ENCODE results near the gene SLC9A3. TPM values are rescaled to one million over a fixed set of nuclear protein-coding genes. Genes with fewer than 3 reads are reported as not detected.

SLC9A3 gene
- total RNA-seq, 1 experiment from 2014 or later, result 0.85 TPM

DNA sequence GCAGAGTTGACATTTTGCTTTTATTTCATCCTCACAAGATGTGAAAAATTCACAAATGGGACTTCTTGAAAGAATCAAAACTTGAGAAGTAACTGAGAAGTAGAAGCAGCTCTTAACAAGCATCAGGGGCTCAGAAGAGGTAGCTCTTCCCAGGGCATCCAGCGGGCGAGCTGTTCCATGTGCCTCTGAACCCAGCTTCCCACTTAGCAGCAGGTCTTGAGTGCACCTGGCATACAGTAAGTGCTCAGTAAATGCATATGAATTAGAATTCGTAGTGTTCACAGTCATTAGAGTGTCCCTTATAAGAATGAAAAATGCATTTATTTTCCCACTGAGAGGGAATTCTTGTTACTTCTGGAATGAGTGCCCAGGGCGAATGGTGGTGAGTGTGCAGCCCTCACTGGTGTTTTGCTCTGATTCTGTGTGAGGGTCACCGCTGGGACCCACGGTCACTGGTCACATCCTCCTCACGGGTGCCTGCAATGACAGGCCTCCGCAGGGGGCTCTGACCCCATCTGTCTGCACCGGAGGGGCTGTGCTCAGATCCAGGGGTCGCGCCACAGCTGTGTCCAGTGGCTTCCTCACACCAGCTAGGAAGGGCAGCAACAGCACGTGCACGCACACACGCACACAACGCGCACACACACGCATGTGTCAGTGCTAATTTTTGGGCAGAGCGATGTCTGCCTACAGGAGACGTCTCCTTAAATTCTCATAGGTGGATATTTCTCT is 54.3 kb downstream of the SLC9A3 start:
- Histone ChIP-seq H3T11ph (ENCODE audit: low read length) (no peak overlapping the region), H4K5ac (ENCODE audit: insufficient read length, low read depth, low read length) (no peak overlapping the region), H2BK5ac (ENCODE audit: insufficient read length, low read length) (no peak overlapping the region), H3K14ac (ENCODE audit: insufficient read depth, low read length) (no peak overlapping the region; the same call in 1 of the 2 replicates), H3K56ac (ENCODE audit: insufficient read length, low read depth, low read length) (no peak overlapping the region), H2AK5ac (ENCODE audit: insufficient read length, low read length) (no peak overlapping the region), H3K79me1 (ENCODE audit: insufficient read depth, low read depth, low read length, poor library complexity, severe bottlenecking) (no peaks in the 10 kb centered on the region), H3K4ac (ENCODE audit: low read depth, low read length) (no peak overlapping the region), H2BK12ac (ENCODE audit: insufficient read length, low read depth, low read length) (no peak overlapping the region), H3K23ac (ENCODE audit: insufficient read length, low read depth, low read length) (no peak overlapping the region), H3K9me3 (ENCODE audit: control insufficient read depth, low read depth, low read length) (no peaks in the 10 kb centered on the region), H2BK20ac (ENCODE audit: low read depth, low read length, poor library complexity, severe bottlenecking) (no peak overlapping the region), H3K27me3 (ENCODE audit: insufficient read depth, low read length) (peaks cover 7% of the 10 kb centered on the region; the same call in 1 of the 2 replicates), H3K27ac (ENCODE audit: insufficient read length, low read depth, low read length) (no peak overlapping the region), H3K23me2 (ENCODE audit: insufficient read length, low read depth, low read length, poor library complexity, severe bottlenecking) (peaks cover 13% of the 10 kb centered on the region), H4K8ac (replicated peaks; ENCODE audit: insufficient read length, low read depth, low read length) (no peak overlapping the region), H3K9ac (ENCODE audit: extremely low read depth, insufficient read length, low read length) (no peak overlapping the region), H3K18ac (ENCODE audit: insufficient read length, low read depth, low read length) (no peak overlapping the region), H3K79me2 (ENCODE audit: insufficient read depth, low read length) (no peaks in the 10 kb centered on the region), H2BK15ac (ENCODE audit: low read depth, low read length) (no peak overlapping the region), H4K20me1 (ENCODE audit: control insufficient read depth, insufficient read depth, insufficient read length) (no peaks in the 10 kb centered on the region), H2BK120ac (ENCODE audit: low read depth, low read length, poor library complexity, severe bottlenecking) (no peak overlapping the region), H3K4me1 (ENCODE audit: insufficient read depth, low read length) (no peaks in the 10 kb centered on the region), H2AFZ (ENCODE audit: low read length) (no peak overlapping the region), H4K91ac (ENCODE audit: insufficient read length, low read depth, low read length) (no peak overlapping the region), H3K4me2 (ENCODE audit: insufficient read depth, insufficient read length, low read length) (no peak overlapping the region)
- Mint-ChIP-seq H3K27ac (no peak overlapping the region), H3K27me3 (ENCODE audit: low read depth) (peaks cover 13% of the 10 kb centered on the region), H3K36me3 (ENCODE audit: insufficient read depth in 1 of 3, low read depth in 3 of 3) (peaks cover 0 to 9% (median 8%) of the 10 kb centered on the region in 3 experiments; a peak in 4 of 7 replicates), H3K4me3 (no peak overlapping the region), H3K9me3 (no peaks in the 10 kb centered on the region), H3K4me1 (peaks cover 7% of the 10 kb centered on the region in 2 experiments)
- 0 out of 3 replicates have a peak, but pooled peaks have one; percentile 12 for TF ChIP-seq CTCF (conservative IDR thresholded peaks at IDR 0.05)
- no peak for DNase-seq
- no CpG with 5 or more reads among the region's 19 CpGs for WGBS (ENCODE audit: extremely low coverage, insufficient read length, low lambda C conversion rate)

All from H9 (cell line).